Gastroesophageal sphincter (tissue), 4 donors: Measurements from ENCODE around the gene SFMBT2. TPM values are rescaled to one million over a fixed set of nuclear protein-coding genes. Genes with fewer than 3 reads are reported as not detected.
"Not testable (repeated sequence)": the region's sequence is repeated elsewhere in the genome, so short reads cannot be mapped to it uniquely, and the experiment has no call there.

Experiments used
- ATAC-seq: fragments of 150-250 bp; one replicate; pipeline ENCODE4 v1.9.1; 2016; ENCODE audit warnings: mild to moderate bottlenecking, moderate library complexity
- H3K27ac ChIP-seq, 4 donors: fragments of 200-600 bp; sonication (generic) in 3 of 4; 1 replicate in 3 of 4; 2 replicates in 1 of 4; pipeline ENCODE4 v1.5.1; 2016 to 2019
- H3K27me3 ChIP-seq: fragments of 200-600 bp; sonication (generic); one replicate; pipeline ENCODE4 v1.5.1; 2019
- H3K36me3 ChIP-seq, 2 donors: fragments of 200-600 bp; sonication (generic); one replicate each; pipeline ENCODE4 v1.5.1; 2019; ENCODE audit warnings: control low read depth in 1 of 2
- H3K4me1 ChIP-seq, 3 donors: fragments of 200-600 bp; sonication (generic); 1 replicate in 2 of 3; 2 replicates in 1 of 3; pipeline ENCODE4 v1.5.1; 2016 to 2019; ENCODE audit warnings: control low read depth in 2 of 3
- H3K4me3 ChIP-seq, 2 donors: fragments of 200-600 bp; sonication (generic); one replicate each; pipeline ENCODE4 v1.5.1; 2019; ENCODE audit warnings: mild to moderate bottlenecking in 1 of 2, moderate library complexity in 1 of 2
- H3K9me3 ChIP-seq, 3 donors: fragments of 200-600 bp; sonication (generic); one replicate each; pipeline ENCODE4 v1.5.1; 2017 to 2019; ENCODE audit warnings: control low read depth in 2 of 3
- EP300 ChIP-seq: sonication (generic); formaldehyde crosslinking; IDR thresholded peaks from one replicate; pipeline ENCODE4 v1.6.1; 2017; ENCODE audit warnings: antibody characterized with exemption, mild to moderate bottlenecking
- POLR2A ChIP-seq, 2 donors: fragments of 450-650 bp; IDR thresholded peaks; one replicate each; pipeline ENCODE4 v1.6.1; 2017; ENCODE audit warnings: antibody characterized with exemption in 2 of 2, mild to moderate bottlenecking in 2 of 2, moderate library complexity in 1 of 2
- POLR2AphosphoS5 ChIP-seq: sonication (generic); formaldehyde crosslinking; IDR thresholded peaks from one replicate; pipeline ENCODE4 v1.6.1; 2017; ENCODE audit warnings: antibody characterized with exemption
- WGBS, 2 donors: methylation state at CpG; one replicate each; pipeline ENCODE4 v1.1.5; 2018; ENCODE audit warnings: low coverage in 1 of 2; 5-methylcytosine and 5-hydroxymethylcytosine counted together
- total RNA-seq, 4 donors: library from RNA; depleted of rRNA; stranded (reverse); fragments of >200 nt; gene quantifications; one replicate each; pipeline ENCODE4 v1.1.0, GENCODE V29; 2016
- TF ChIP-seq, protein P1 (sequence below), 4 experiments: fragments of 200-600 bp in 2 of 4; fragments of 450-650 bp in 2 of 4; sonication (generic) in 1 of 4; IDR thresholded peaks; one replicate each; pipeline ENCODE4 v1.5.1; 2017 to 2019; ENCODE audit warnings: antibody characterized with exemption in 4 of 4, mild to moderate bottlenecking in 2 of 4, moderate library complexity in 2 of 4

The SFMBT2 gene
- total RNA-seq, 4 donors from 2014 or later, result 6.9 to 14.3 (median 11.4) TPM

DNA sequence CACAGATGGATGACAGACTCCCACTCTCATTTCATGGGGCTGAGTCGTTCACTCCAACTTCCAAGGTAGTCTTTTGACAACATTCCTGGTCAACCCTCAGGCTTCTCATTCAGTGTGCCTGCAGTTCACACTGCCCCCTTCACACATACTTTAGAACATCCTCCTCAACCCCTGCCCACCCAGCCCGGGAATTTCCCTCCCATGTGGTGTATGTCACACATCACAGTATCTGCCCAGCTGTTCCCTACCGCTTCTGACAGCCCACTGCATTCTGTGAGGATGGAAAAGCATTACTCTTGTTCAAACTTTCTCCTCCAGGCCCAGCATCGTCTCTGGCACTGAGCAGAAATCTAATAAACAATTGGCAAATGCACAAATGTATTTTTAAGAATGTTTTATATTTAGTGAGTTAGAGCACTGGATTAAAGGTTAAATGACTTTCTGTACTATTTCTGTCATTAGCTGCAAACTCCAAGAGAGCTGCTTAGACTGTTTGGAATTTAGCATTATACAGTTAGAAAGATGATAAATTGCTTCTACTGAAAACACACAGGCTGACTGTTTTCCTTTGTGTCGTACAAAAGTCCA lies 110.4 kb downstream of the SFMBT2 start:
- peak overlapping the region in 1 of 4 donors; percentile 18 for H3K27ac ChIP-seq
- WGBS, 2 donors, result 10 to 12% methylated on average over 3 to 5 of the region's 5 CpGs
- no peak overlapping the region for H3K4me3 ChIP-seq
- no peaks in the 10 kb centered on the region for H3K9me3 ChIP-seq
- TF ChIP-seq, protein P1, sequence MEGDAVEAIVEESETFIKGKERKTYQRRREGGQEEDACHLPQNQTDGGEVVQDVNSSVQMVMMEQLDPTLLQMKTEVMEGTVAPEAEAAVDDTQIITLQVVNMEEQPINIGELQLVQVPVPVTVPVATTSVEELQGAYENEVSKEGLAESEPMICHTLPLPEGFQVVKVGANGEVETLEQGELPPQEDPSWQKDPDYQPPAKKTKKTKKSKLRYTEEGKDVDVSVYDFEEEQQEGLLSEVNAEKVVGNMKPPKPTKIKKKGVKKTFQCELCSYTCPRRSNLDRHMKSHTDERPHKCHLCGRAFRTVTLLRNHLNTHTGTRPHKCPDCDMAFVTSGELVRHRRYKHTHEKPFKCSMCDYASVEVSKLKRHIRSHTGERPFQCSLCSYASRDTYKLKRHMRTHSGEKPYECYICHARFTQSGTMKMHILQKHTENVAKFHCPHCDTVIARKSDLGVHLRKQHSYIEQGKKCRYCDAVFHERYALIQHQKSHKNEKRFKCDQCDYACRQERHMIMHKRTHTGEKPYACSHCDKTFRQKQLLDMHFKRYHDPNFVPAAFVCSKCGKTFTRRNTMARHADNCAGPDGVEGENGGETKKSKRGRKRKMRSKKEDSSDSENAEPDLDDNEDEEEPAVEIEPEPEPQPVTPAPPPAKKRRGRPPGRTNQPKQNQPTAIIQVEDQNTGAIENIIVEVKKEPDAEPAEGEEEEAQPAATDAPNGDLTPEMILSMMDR (IDR thresholded peaks at IDR 0.05), result no peak
- TF ChIP-seq POLR2A (IDR thresholded peaks at IDR 0.05) (no peak), EP300 (no peak), POLR2AphosphoS5 (no peak)
- peaks cover 11 to 44% (median 11%) of the 10 kb centered on the region in 3 donors for H3K4me1 ChIP-seq
- no peak for ATAC-seq
- no peaks in the 10 kb centered on the region for H3K36me3 ChIP-seq
- no peaks in the 10 kb centered on the region for H3K27me3 ChIP-seq

DNA sequence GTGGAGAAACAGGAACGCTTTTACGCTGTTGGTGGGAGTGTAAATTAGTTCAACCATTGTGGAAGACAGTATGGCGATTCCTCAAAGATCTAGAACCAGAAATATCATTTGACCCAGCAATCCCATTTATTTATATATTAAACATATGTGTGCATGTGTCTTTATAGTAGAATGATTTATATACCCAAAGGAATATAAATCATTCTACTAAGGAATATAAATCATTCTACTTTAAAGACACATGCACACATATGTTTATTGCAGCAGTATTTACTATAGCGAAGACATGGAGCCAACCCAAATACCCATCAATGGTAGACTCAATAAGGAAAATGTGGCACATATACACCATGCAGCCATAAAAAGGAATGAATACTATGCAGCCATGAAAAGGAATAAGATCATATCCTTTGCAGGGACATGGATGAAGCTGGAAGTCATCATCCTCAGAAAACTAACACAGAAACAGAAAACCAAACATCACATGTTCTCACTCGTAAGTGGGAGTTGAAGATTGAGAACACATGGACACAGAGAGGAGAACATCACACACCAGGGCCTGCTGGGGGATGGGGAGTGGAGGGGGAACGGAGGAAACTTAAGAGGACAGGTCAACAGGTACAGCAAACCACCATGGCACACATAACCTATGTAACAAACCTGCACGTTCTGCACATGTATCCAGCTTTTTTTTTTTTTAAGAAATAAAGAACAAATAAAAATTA lies 111.1 kb downstream of the SFMBT2 start:
- H3K27me3 ChIP-seq, H3K9me3 ChIP-seq, H3K27ac ChIP-seq, H3K4me3 ChIP-seq, H3K36me3 ChIP-seq, ATAC-seq: not testable (repeated sequence)
- 83 to 86% methylated on average over 7 of the region's 7 CpGs for WGBS, 2 donors
- peaks cover 11 to 38% (median 11%) of the 10 kb centered on the region in 3 donors for H3K4me1 ChIP-seq

DNA sequence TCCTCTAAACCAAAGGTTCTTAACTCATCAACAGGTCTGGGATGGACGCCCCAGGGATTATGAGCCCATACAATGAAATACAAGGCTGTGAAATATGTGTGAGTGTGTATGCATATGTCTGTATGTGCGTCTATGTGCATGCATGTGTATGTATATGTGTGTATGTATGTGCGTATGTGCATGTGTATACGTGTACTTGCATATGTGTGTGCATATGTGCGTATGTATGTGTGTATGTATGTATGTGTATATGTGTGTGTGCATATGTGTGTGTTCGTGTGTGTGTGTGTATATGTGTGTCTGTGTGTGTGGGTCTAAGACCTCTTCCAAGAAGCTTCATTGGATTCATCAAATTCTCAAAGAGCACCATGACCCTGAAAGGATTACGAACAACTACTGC lies 112.3 kb downstream of the SFMBT2 start:
- no peaks in the 10 kb centered on the region for H3K27me3 ChIP-seq
- H3K9me3 ChIP-seq, result no peaks in the 10 kb centered on the region
- H3K4me1 ChIP-seq, result peaks cover 11 to 36% (median 11%) of the 10 kb centered on the region in 3 donors
- no peak for ATAC-seq
- no peak overlapping the region for H3K27ac ChIP-seq
- no peaks in the 10 kb centered on the region for H3K36me3 ChIP-seq
- TF ChIP-seq, protein P1 (IDR thresholded peaks at IDR 0.05), result no peak
- TF ChIP-seq POLR2AphosphoS5, result no peak
- WGBS, 2 donors, result 95 to 97% methylated on average over 7 of the region's 7 CpGs
- H3K4me3 ChIP-seq, result no peak overlapping the region

DNA sequence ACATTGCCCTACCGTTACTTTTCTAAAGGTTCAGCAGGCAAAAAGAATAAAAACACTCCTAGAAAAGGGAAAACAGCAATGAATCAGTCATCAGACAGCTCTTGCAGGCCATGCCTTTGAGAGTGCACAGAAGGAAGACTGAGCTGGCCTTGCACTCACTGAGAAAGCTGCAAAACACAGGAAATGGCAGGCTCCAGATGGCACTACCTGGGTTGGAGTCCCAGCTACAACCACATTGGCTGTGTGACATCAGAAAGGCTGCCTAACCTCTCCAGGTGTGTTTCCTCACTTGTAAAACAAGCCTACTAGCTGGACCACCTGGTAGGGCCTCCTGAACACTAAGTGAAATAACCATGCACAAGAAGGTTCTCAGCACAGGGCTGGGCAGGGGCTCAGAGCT lies 113.7 kb downstream of the SFMBT2 start:
- WGBS, 2 donors, result no CpG with 5 or more reads among the region's 1 CpG
- Histone ChIP-seq H3K4me3 (no peak overlapping the region), H3K27ac (no peak overlapping the region), H3K9me3 (no peaks in the 10 kb centered on the region), H3K4me1 (peaks cover 4 to 22% (median 5%) of the 10 kb centered on the region in 3 donors), H3K27me3 (no peaks in the 10 kb centered on the region), H3K36me3 (no peaks in the 10 kb centered on the region)
- no peak for TF ChIP-seq POLR2AphosphoS5
- ATAC-seq, result no peak

DNA sequence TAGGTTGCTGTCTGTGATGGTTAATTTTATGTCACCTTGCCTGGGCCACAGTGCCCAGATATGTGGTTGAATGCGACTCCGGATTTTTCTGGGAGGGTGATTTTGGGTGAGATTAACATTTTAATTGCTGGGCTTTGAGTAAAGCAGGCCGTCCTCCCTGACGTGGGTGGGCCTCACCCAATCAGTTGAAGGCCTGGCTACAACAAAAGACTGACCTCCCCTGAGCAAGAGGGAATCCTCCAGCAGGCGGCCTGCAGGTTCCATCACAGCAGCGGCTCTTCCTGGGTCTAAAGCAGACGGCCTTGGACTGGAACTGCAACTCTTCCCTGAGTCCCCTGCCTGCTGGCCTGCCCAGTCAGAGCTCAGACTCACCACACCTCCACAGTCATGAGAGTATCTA lies 114.2 kb downstream of the SFMBT2 start:
- no peaks in the 10 kb centered on the region for H3K27me3 ChIP-seq
- no peaks in the 10 kb centered on the region for H3K9me3 ChIP-seq
- 83 to 94% methylated on average over 2 to 4 of the region's 7 CpGs for WGBS, 2 donors
- H3K27ac ChIP-seq, result no peak overlapping the region
- no peak overlapping the region for H3K4me3 ChIP-seq
- ATAC-seq, result no peak
- H3K4me1 ChIP-seq, result peaks cover 4 to 18% (median 5%) of the 10 kb centered on the region in 3 donors
- TF ChIP-seq EP300, result no peak
- no peak for TF ChIP-seq POLR2AphosphoS5
- no peaks in the 10 kb centered on the region for H3K36me3 ChIP-seq

DNA sequence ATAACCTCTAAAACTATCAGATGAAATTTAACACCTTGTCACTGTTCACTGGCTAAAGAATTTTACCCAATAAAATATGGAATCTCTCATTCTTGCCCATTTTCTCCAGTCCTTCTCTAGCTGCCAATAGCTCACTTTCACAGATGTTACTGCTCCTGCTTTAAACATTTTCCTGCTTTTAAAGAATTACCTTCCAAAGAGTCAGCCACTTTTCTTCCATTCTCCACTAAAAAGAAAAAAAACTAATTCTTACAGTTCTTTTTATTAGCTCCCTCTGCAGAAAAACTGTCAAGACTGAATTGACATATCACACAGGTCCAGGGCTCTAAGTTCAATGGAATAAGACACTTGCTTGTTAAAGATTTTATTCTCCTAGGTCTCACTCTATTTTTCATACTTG lies 114.8 kb downstream of the SFMBT2 start:
- no peak for ATAC-seq
- no peak for TF ChIP-seq POLR2A (IDR thresholded peaks at IDR 0.05)
- TF ChIP-seq, protein P1 (IDR thresholded peaks at IDR 0.05), result no peak
- no peaks in the 10 kb centered on the region for H3K36me3 ChIP-seq
- H3K9me3 ChIP-seq, result no peaks in the 10 kb centered on the region
- no peak overlapping the region for H3K27ac ChIP-seq
- no peak overlapping the region for H3K4me3 ChIP-seq
- H3K27me3 ChIP-seq, result no peaks in the 10 kb centered on the region
- H3K4me1 ChIP-seq, result peaks cover 3 to 12% (median 5%) of the 10 kb centered on the region in 3 donors
